ENCODE data around the gene BMP8A.

The BMP8A gene

GRCh38 chr1:39569034-39569433 is 77.6 kb downstream of the BMP8A start:
- Histone ChIP-seq H3K4me1 (ENCODE audit: low read length) (peaks cover 8% of the 10 kb centered on the region), H3K4me3 (ENCODE audit: low read length) (no peak overlapping the region), H3K79me2 (ENCODE audit: low read length) (peaks cover 50% of the 10 kb centered on the region), H3K9me3 (ENCODE audit: insufficient read depth, low read length) (no peaks in the 10 kb centered on the region), H2AFZ (ENCODE audit: low read depth, low read length) (no peak overlapping the region), H3K36me3 (replicated peaks; ENCODE audit: low read depth, low read length) (peaks cover 83% of the 10 kb centered on the region), H4K20me1 (ENCODE audit: insufficient read depth, low read length) (peaks cover 31% of the 10 kb centered on the region), H3K27ac (ENCODE audit: low read length) (no peak overlapping the region), H3K4me2 (ENCODE audit: low read length) (no peak overlapping the region), H3K9ac (ENCODE audit: low read length) (no peak overlapping the region), H3K27me3 (ENCODE audit: low read depth, low read length) (no peaks in the 10 kb centered on the region)
- TF ChIP-seq CTCF (IDR thresholded peaks at IDR 0.05; ENCODE audit: low read depth, low read length) (no peak), EZH2phosphoT487 (IDR thresholded peaks at IDR 0.05; ENCODE audit: low read depth) (no peak)

GRCh38 chr1:39570477-39571177 is 79.2 kb downstream of the BMP8A start:
- Histone ChIP-seq H3K79me2 (ENCODE audit: low read length) (peaks cover 63% of the 10 kb centered on the region), H3K27me3 (ENCODE audit: low read depth, low read length) (no peaks in the 10 kb centered on the region), H2AFZ (ENCODE audit: low read depth, low read length) (no peak overlapping the region), H4K20me1 (ENCODE audit: insufficient read depth, low read length) (peaks cover 44% of the 10 kb centered on the region), H3K4me1 (ENCODE audit: low read length) (peaks cover 20% of the 10 kb centered on the region), H3K4me3 (ENCODE audit: low read length) (no peak overlapping the region), H3K9ac (ENCODE audit: low read length) (no peak overlapping the region), H3K27ac (ENCODE audit: low read length) (no peak overlapping the region), H3K9me3 (ENCODE audit: insufficient read depth, low read length) (no peaks in the 10 kb centered on the region), H3K4me2 (ENCODE audit: low read length) (no peak overlapping the region), H3K36me3 (replicated peaks; ENCODE audit: low read depth, low read length) (peaks cover 87% of the 10 kb centered on the region)
- TF ChIP-seq CTCF (IDR thresholded peaks at IDR 0.05; ENCODE audit: low read depth, low read length) = no peak
- TF ChIP-seq EZH2phosphoT487 (IDR thresholded peaks at IDR 0.05; ENCODE audit: low read depth) = no peak

GRCh38 chr1:39571178-39571483 is 79.7 kb downstream of the BMP8A start:
- Histone ChIP-seq H3K27ac (ENCODE audit: low read length) (no peak overlapping the region), H3K36me3 (replicated peaks; ENCODE audit: low read depth, low read length) (peaks cover 83% of the 10 kb centered on the region), H3K4me1 (ENCODE audit: low read length) (peaks cover 20% of the 10 kb centered on the region), H2AFZ (ENCODE audit: low read depth, low read length) (no peak overlapping the region), H3K79me2 (ENCODE audit: low read length) (peaks cover 68% of the 10 kb centered on the region), H3K9me3 (ENCODE audit: insufficient read depth, low read length) (no peaks in the 10 kb centered on the region), H3K9ac (ENCODE audit: low read length) (no peak overlapping the region), H3K4me2 (ENCODE audit: low read length) (no peak overlapping the region), H3K27me3 (ENCODE audit: low read depth, low read length) (no peaks in the 10 kb centered on the region), H3K4me3 (ENCODE audit: low read length) (no peak overlapping the region), H4K20me1 (ENCODE audit: insufficient read depth, low read length) (peaks cover 45% of the 10 kb centered on the region)
- TF ChIP-seq EZH2phosphoT487 (IDR thresholded peaks at IDR 0.05; ENCODE audit: low read depth) (no peak), CTCF (IDR thresholded peaks at IDR 0.05; ENCODE audit: low read depth, low read length) (no peak)

- H4K20me1 ChIP-seq (ENCODE audit: insufficient read depth, low read length) = peaks cover 45% of the 10 kb centered on the region
- H3K27me3 ChIP-seq (ENCODE audit: low read depth, low read length) = no peaks in the 10 kb centered on the region
- H3K4me1 ChIP-seq (ENCODE audit: low read length) = peaks cover 20% of the 10 kb centered on the region
- no peak overlapping the region for H3K27ac ChIP-seq (ENCODE audit: low read length)
- no peak overlapping the region for H2AFZ ChIP-seq (ENCODE audit: low read depth, low read length)
- H3K4me3 ChIP-seq (ENCODE audit: low read length) = no peak overlapping the region
- H3K9ac ChIP-seq (ENCODE audit: low read length) = no peak overlapping the region
- no peaks in the 10 kb centered on the region for H3K9me3 ChIP-seq (ENCODE audit: insufficient read depth, low read length)
- TF ChIP-seq EZH2phosphoT487 (IDR thresholded peaks at IDR 0.05; ENCODE audit: low read depth) (no peak), CTCF (IDR thresholded peaks at IDR 0.05; ENCODE audit: low read depth, low read length) (no peak)
- H3K36me3 ChIP-seq (replicated peaks; ENCODE audit: low read depth, low read length) = peaks cover 68% of the 10 kb centered on the region
- peaks cover 73% of the 10 kb centered on the region for H3K79me2 ChIP-seq (ENCODE audit: low read length)
- no peak overlapping the region for H3K4me2 ChIP-seq (ENCODE audit: low read length)
Observed at GRCh38 chr1:39572379-39573096, 81.1 kb downstream of the BMP8A start.

All from OCI-LY3 (cell line).